Panc1 (cell line): ENCODE results near the gene ZFR2. TPM values are rescaled to one million over a fixed set of nuclear protein-coding genes. Genes with fewer than 3 reads are reported as not detected.
A peak's percentile ranks its signal among the peaks of the same experiment; 100 is the strongest.

Source experiments
- ATAC-seq: fragments of 200-7000 bp; cut with Tn5 transposase; 2 replicates; pipeline ENCODE4 v1.9.1; 2020; ENCODE audit warnings: mild to moderate bottlenecking, moderate library complexity
- Bru-seq: library from RNA; stranded (reverse); fragments of 400-500 nt; gene quantifications from one replicate; lab custom pipeline; 2021; lab: Mats Ljungman, UMichigan
- BruChase-seq, 2 experiments: library from RNA; stranded (reverse); fragments of 400-500 nt; gene quantifications; one replicate each; lab custom pipeline; 2021; lab: Mats Ljungman, UMichigan
- BruUV-seq: library from RNA; stranded (reverse); fragments of 400-500 nt; replicated peaks from 2 replicates; lab custom pipeline; 2021; lab: Mats Ljungman, UMichigan
- CTCF ChIA-PET: fragments of 300-600 bp; sonication (Branson Sonifier 250); formaldehyde crosslinking; loops from one replicate; lab custom pipeline; 2022; ENCODE audit warnings: antibody characterized with exemption; lab: Charles Lee
- POLR2A ChIA-PET: fragments of 300-600 bp; sonication (Branson Sonifier 250); formaldehyde crosslinking; loops from one replicate; lab custom pipeline; 2022; ENCODE audit warnings: antibody characterized with exemption; lab: Charles Lee
- DNase-seq: peaks from one replicate; pipeline ENCODE4 v3.0.0-alpha.2; 2010; ENCODE audit warnings: low read depth, low spot score
- H3K27ac ChIP-seq: 2 replicates; pipeline ENCODE4 v1.5.1; 2011; ENCODE audit warnings: mild to moderate bottlenecking, low read length, inconsistent platforms
- H3K27me3 ChIP-seq: fragments of 200-500 bp; sonication (Bioruptor generic); 2 replicates; pipeline ENCODE4 v1.6.0; 2014; ENCODE audit warnings: low read length, inconsistent platforms; ENCODE audit not compliant: control insufficient read depth, insufficient read depth
- H3K36me3 ChIP-seq: fragments of 200-500 bp; sonication (Bioruptor generic); 2 replicates; pipeline ENCODE4 v1.5.1; 2014; ENCODE audit warnings: inconsistent platforms, mild to moderate bottlenecking, low read length, moderate library complexity; ENCODE audit not compliant: control insufficient read depth, insufficient read depth
- H3K4me1 ChIP-seq: 2 replicates; pipeline ENCODE4 v1.5.1; 2011; ENCODE audit warnings: inconsistent platforms, mild to moderate bottlenecking, low read length, moderate library complexity; ENCODE audit not compliant: control insufficient read depth, insufficient read depth
- H3K4me3 ChIP-seq, 2 experiments: 2 replicates each; pipeline ENCODE4 v1.5.1; 2011 to 2012; ENCODE audit warnings: low read depth in 2 of 2, low read length in 2 of 2, mild to moderate bottlenecking in 2 of 2, inconsistent platforms in 1 of 2, moderate library complexity in 1 of 2
- H3K9me3 ChIP-seq: fragments of 200-500 bp; sonication (Bioruptor generic); 2 replicates; pipeline ENCODE4 v1.5.1; 2014; ENCODE audit warnings: low read depth, mild to moderate bottlenecking, inconsistent platforms, low read length, moderate library complexity; ENCODE audit not compliant: control insufficient read depth, insufficient read depth
- CTCF ChIP-seq: fragments of 450-650 bp; IDR thresholded peaks from 2 replicates; pipeline ENCODE4 v1.5.1; 2017; ENCODE audit warnings: mild to moderate bottlenecking
- POLR2AphosphoS5 ChIP-seq: IDR thresholded peaks from 2 replicates; pipeline ENCODE4 v1.6.1; 2012; ENCODE audit warnings: mild to moderate bottlenecking, low read depth, low read length, moderate library complexity
- REST ChIP-seq, 2 experiments: IDR thresholded peaks; 2 replicates each; pipeline ENCODE4 v1.6.1; 2011 to 2012; ENCODE audit warnings: low read depth in 2 of 2, control low read depth in 1 of 2, low read length in 1 of 2, mild to moderate bottlenecking in 1 of 2, moderate library complexity in 1 of 2; ENCODE audit not compliant: insufficient read depth in 1 of 2
- SIN3A ChIP-seq: IDR thresholded peaks from 2 replicates; pipeline ENCODE4 v1.6.1; 2012; ENCODE audit warnings: low read depth, mild to moderate bottlenecking, low read length, moderate library complexity, borderline replicate concordance; ENCODE audit not compliant: insufficient read depth
- TCF7L2 ChIP-seq: IDR thresholded peaks from 2 replicates; pipeline ENCODE4 v1.6.1; 2011; ENCODE audit warnings: mild to moderate bottlenecking, low read depth, low read length, inconsistent platforms
- in situ Hi-C: cut with HindIII; loops from 2 replicates; pipeline ENCODE4 v1.10.0; 2016; ENCODE audit warnings: low sequenced_read_pairs, low pct_unique_long_range_greater_than_20kb
- intact Hi-C: fragments of 100-400 bp; cut with micrococcal nuclease; formaldehyde crosslinking; loops from one replicate; pipeline ENCODE4 v1.10.0; 2022; ENCODE audit not compliant: unreplicated experiment
- long read RNA-seq: library from polyadenylated mRNA; unstranded; transcript quantifications from one replicate; pipeline ENCODE4 v2.0.0, GENCODE V29; 2021; ENCODE audit not compliant: unreplicated experiment
- polyA plus RNA-seq: library from polyadenylated mRNA; unstranded; fragments of >200 nt; gene quantifications from one replicate; pipeline ENCODE4 v1.2.1, GENCODE V29; 2012; ENCODE audit warnings: missing spikeins; ENCODE audit not compliant: insufficient read length
- total RNA-seq: library from RNA; stranded (reverse); gene quantifications from one replicate; pipeline ENCODE4 v1.2.1, GENCODE V29; 2021; ENCODE audit not compliant: unreplicated experiment

The ZFR2 gene
- total RNA-seq (0.74 TPM), Bru-seq, nascent RNA (percentile 19 among the genes with signal in this experiment), BruChase-seq, experiment 1, labeled RNA remaining after a 2-hour chase (percentile 18 among the genes with signal in this experiment), BruChase-seq, experiment 2, labeled RNA remaining after a 6-hour chase (percentile 12 among the genes with signal in this experiment)
- polyA plus RNA-seq, result 0.97 TPM
- long read RNA-seq, partial matches to known transcripts, result 0 of 1 reads
- long read RNA-seq, other reads (novel, unspliced or antisense), result 0 of 1 reads

- H3K4me1 ChIP-seq, result no peaks in the 10 kb centered on the region
- CTCF ChIA-PET, result no interaction called here
- H3K36me3 ChIP-seq, result no peaks in the 10 kb centered on the region
- ATAC-seq (no peak), DNase-seq (no peak)
- in situ Hi-C loops (no loop called here), intact Hi-C loops (no loop called here)
- TF ChIP-seq REST (IDR thresholded peaks at IDR 0.05; ENCODE audit: insufficient read depth in 1 of 2, low read depth in 2 of 2, low read length in 1 of 2), result no peak
- TF ChIP-seq TCF7L2, result no peak
- no peak for TF ChIP-seq POLR2AphosphoS5
- TF ChIP-seq CTCF, result no peak
- TF ChIP-seq SIN3A, result no peak
- POLR2A ChIA-PET, result no interaction called here
- no TSS peak for BruUV-seq
- H3K9me3 ChIP-seq, result no peaks in the 10 kb centered on the region
- no peak within 1 kb of the TSS for H3K4me3 ChIP-seq
- H3K27me3 ChIP-seq, result no peaks in the 10 kb centered on the region
- H3K27ac ChIP-seq, result no peak within 1 kb of the TSS
Observed at GRCh38 chr19:3868770-3869456, at the start of gene ZFR2. ZFR2 (minus strand) TSS chr19:3869038; CDS start chr19:3869017, 21 bp downstream.

- intact Hi-C loops, result no loop called here
- no peaks in the 10 kb centered on the region for H3K9me3 ChIP-seq
- DNase-seq, result no peak
- ATAC-seq, result no peak
- no TSS peak for BruUV-seq
- no peak overlapping the region for H3K27ac ChIP-seq
- POLR2A ChIA-PET, result no interaction called here
- in situ Hi-C loops, result no loop called here
- no peaks in the 10 kb centered on the region for H3K27me3 ChIP-seq
- no peaks in the 10 kb centered on the region for H3K4me1 ChIP-seq
- H3K4me3 ChIP-seq, result no peak overlapping the region
- H3K36me3 ChIP-seq, result no peaks in the 10 kb centered on the region
- CTCF ChIA-PET, result no interaction called here
- no peak for TF ChIP-seq SIN3A
- TF ChIP-seq POLR2AphosphoS5, result no peak
- no peak for TF ChIP-seq REST (IDR thresholded peaks at IDR 0.05; ENCODE audit: insufficient read depth in 1 of 2, low read depth in 2 of 2, low read length in 1 of 2)
- no peak for TF ChIP-seq TCF7L2
- no peak for TF ChIP-seq CTCF
Observed at GRCh38 chr19:3916033-3916432, 47.2 kb upstream of the ZFR2 start.
